CD14-positive monocyte (primary cell): Measurements from ENCODE around the gene NUP62. TPM values are rescaled to one million over a fixed set of nuclear protein-coding genes. Genes with fewer than 3 reads are reported as not detected.
A peak's percentile ranks its signal among the peaks of the same experiment; 100 is the strongest.

Experiments used
- DNase-seq, 3 donors: peaks; one replicate each; pipeline ENCODE4 v3.0.0-alpha.2; 2011 to 2022
- H2AFZ ChIP-seq: 2 replicates; pipeline ENCODE4 v1.6.0; 2012; ENCODE audit warnings: mild to moderate bottlenecking, low read depth, low read length, inconsistent platforms; ENCODE audit not compliant: insufficient read depth, poor library complexity, severe bottlenecking
- H3K27ac ChIP-seq, 2 donors: 1 replicate in 1 of 2; 2 replicates in 1 of 2; pipeline ENCODE4 v1.5.1; 2012 to 2013; ENCODE audit warnings: low read length in 2 of 2, control low read depth in 1 of 2, inconsistent platforms in 1 of 2, low read depth in 1 of 2, mild to moderate bottlenecking in 1 of 2
- H3K27me3 ChIP-seq, 2 donors: one replicate each; pipeline versions ENCODE4 v1.6.0 to v1.6.1; 2011 to 2013; ENCODE audit warnings: low read length in 2 of 2; ENCODE audit not compliant: control insufficient read depth in 2 of 2, insufficient read depth in 2 of 2
- H3K36me3 ChIP-seq, 2 donors: replicated peaks in 1 of 2; 1 replicate in 1 of 2; 2 replicates in 1 of 2; pipeline versions ENCODE4 v1.5.1 to v1.6.1; 2012 to 2013; ENCODE audit warnings: low read length in 2 of 2, control low read depth in 1 of 2, inconsistent platforms in 1 of 2, mild to moderate bottlenecking in 1 of 2; ENCODE audit not compliant: insufficient read depth in 2 of 2, control insufficient read depth in 1 of 2
- H3K4me1 ChIP-seq, 2 donors: 1 replicate in 1 of 2; 2 replicates in 1 of 2; pipeline versions ENCODE4 v1.5.1 to v1.6.1; 2012 to 2013; ENCODE audit warnings: low read length in 2 of 2, control low read depth in 1 of 2, inconsistent platforms in 1 of 2, mild to moderate bottlenecking in 1 of 2, moderate library complexity in 1 of 2; ENCODE audit not compliant: insufficient read depth in 2 of 2, control insufficient read depth in 1 of 2
- H3K4me2 ChIP-seq: replicated peaks from 2 replicates; pipeline ENCODE3; 2012; ENCODE audit warnings: low read length, moderate library complexity, mild to moderate bottlenecking; ENCODE audit not compliant: poor library complexity, severe bottlenecking; ENCODE audit errors: extremely low read depth
- H3K4me3 ChIP-seq, 3 experiments: fragments of 200-600 bp in 1 of 3; sonication (generic) in 1 of 3; replicated peaks in 1 of 3; 1 replicate in 2 of 3; 2 replicates in 1 of 3; pipeline ENCODE4 v1.5.1; 2011 to 2013; ENCODE audit warnings: low read length in 3 of 3, mild to moderate bottlenecking in 3 of 3, control low read depth in 2 of 3, low read depth in 2 of 3, inconsistent platforms in 1 of 3, moderate library complexity in 1 of 3
- H3K79me2 ChIP-seq: 2 replicates; pipeline ENCODE4 v1.6.0; 2012; ENCODE audit warnings: mild to moderate bottlenecking, control low read depth, inconsistent platforms, low read length, moderate library complexity; ENCODE audit not compliant: insufficient read depth
- H3K9ac ChIP-seq: 2 replicates; pipeline ENCODE4 v1.6.0; 2017; ENCODE audit warnings: low read length, mild to moderate bottlenecking; ENCODE audit not compliant: insufficient read depth, poor library complexity, severe bottlenecking
- H3K9me3 ChIP-seq, 2 donors: replicated peaks in 1 of 2; 1 replicate in 1 of 2; 2 replicates in 1 of 2; pipeline versions ENCODE4 v1.5.1 to v1.6.1; 2012 to 2013; ENCODE audit warnings: low read length in 2 of 2, control low read depth in 1 of 2; ENCODE audit not compliant: control insufficient read depth in 1 of 2, insufficient read depth in 1 of 2
- H4K20me1 ChIP-seq: 2 replicates; pipeline ENCODE4 v1.6.0; 2012; ENCODE audit warnings: mild to moderate bottlenecking, low read length, control low read depth, moderate library complexity; ENCODE audit not compliant: insufficient read depth
- H3K27ac Mint-ChIP-seq, 7 donors: one replicate each; pipeline ENCODE4 v1.8.0; 2020; ENCODE audit warnings: mild to moderate bottlenecking in 7 of 7, mixed read lengths in 7 of 7, moderate library complexity in 6 of 7, inconsistent platforms in 2 of 7
- H3K27me3 Mint-ChIP-seq, 3 donors: one replicate each; pipeline ENCODE4 v1.8.0; 2021 to 2022; ENCODE audit warnings: low read depth in 3 of 3, mild to moderate bottlenecking in 3 of 3, mixed read lengths in 3 of 3, moderate library complexity in 3 of 3, inconsistent platforms in 1 of 3
- H3K36me3 Mint-ChIP-seq, 2 donors: one replicate each; pipeline ENCODE4 v1.8.0; 2020; ENCODE audit warnings: mixed read lengths in 2 of 2, inconsistent platforms in 1 of 2, mild to moderate bottlenecking in 1 of 2
- H3K4me1 Mint-ChIP-seq: one replicate; pipeline ENCODE4 v1.8.0; 2020; ENCODE audit warnings: mild to moderate bottlenecking, mixed read lengths
- H3K4me3 Mint-ChIP-seq, 2 donors: one replicate each; pipeline ENCODE4 v1.8.0; 2020; ENCODE audit warnings: mild to moderate bottlenecking in 2 of 2, mixed read lengths in 2 of 2, moderate library complexity in 1 of 2
- H3K9me3 Mint-ChIP-seq, 7 donors: one replicate each; pipeline ENCODE4 v1.8.0; 2020 to 2022; ENCODE audit warnings: mixed read lengths in 7 of 7, mild to moderate bottlenecking in 6 of 7, moderate library complexity in 6 of 7, inconsistent platforms in 2 of 7
- CTCF ChIP-seq: fragments of 200-600 bp; IDR thresholded peaks from one replicate; pipeline ENCODE4 v1.8.0; 2022; ENCODE audit warnings: antibody characterized with exemption, mild to moderate bottlenecking
- WGBS: methylation state at CpG from one replicate; pipeline ENCODE4 v1.1.5; 2013; ENCODE audit warnings: missing lambda C conversion rate; ENCODE audit not compliant: insufficient coverage; 5-methylcytosine and 5-hydroxymethylcytosine counted together
- intact Hi-C, 2 donors: fragments of 100-400 bp; cut with micrococcal nuclease; formaldehyde crosslinking; loops; one replicate each; pipeline versions ENCODE4 v1.15.0 to v1.15.1; 2023
- polyA plus RNA-seq, 3 donors: library from polyadenylated mRNA; depleted of rRNA in 1 of 3; unstranded in 2 of 3; stranded (reverse) in 1 of 3; fragments of 300-500 nt in 2 of 3; fragments of >200 nt in 1 of 3; fragmentation: Illumina TruSeq in 2 of 3; gene quantifications; 1 replicate in 2 of 3; 2 replicates in 1 of 3; pipeline ENCODE4 v1.2.3, GENCODE V29; 2012 to 2021

The NUP62 gene
- polyA plus RNA-seq, 3 donors = 32.3 to 62.2 (median 48.6) TPM

GRCh38 chr19:49864890-49865289 lies 64.4 kb downstream of the NUP62 start:
- no peak for DNase-seq
- Histone ChIP-seq H3K4me1 (peaks cover 40 to 48% of the 10 kb centered on the region in 2 donors), H4K20me1 (peaks cover 52% of the 10 kb centered on the region), H2AFZ (no peak overlapping the region), H3K27me3 (no peaks in the 10 kb centered on the region), H3K79me2 (peaks cover 42% of the 10 kb centered on the region), H3K9me3 (no peaks in the 10 kb centered on the region), H3K4me2 (peak overlapping the region; percentile 100), H3K27ac (peak overlapping the region in 1 of 2 donors; percentile 45), H3K36me3 (peaks cover 36 to 44% of the 10 kb centered on the region in 2 donors), H3K4me3 (peak overlapping the region in 1 of 3 experiments; percentile 99), H3K9ac (no peak overlapping the region)
- Mint-ChIP-seq H3K4me1 (peaks cover 41% of the 10 kb centered on the region), H3K27ac (no peak overlapping the region), H3K36me3 (peaks cover 32 to 52% of the 10 kb centered on the region in 2 donors), H3K4me3 (peak overlapping the region in 1 of 2 donors; percentile 60), H3K27me3 (no peaks in the 10 kb centered on the region), H3K9me3 (no peaks in the 10 kb centered on the region)
- 93% methylated on average over 6 of the region's 13 CpGs for WGBS
- intact Hi-C loops = loop anchor here (5.0 kb wide), 3 partner anchors 48 to 98 kb away; partner anchors contain the start of genes AP2A1 (in 1 of the 2), FUZ (in 1 of the 2) and MED25 (in 1 of the 2)
- no peak for TF ChIP-seq CTCF

GRCh38 chr19:49863935-49864320 lies 65.4 kb downstream of the NUP62 start:
- Mint-ChIP-seq H3K4me1 (peaks cover 41% of the 10 kb centered on the region), H3K4me3 (peak overlapping the region in 1 of 2 donors; percentile 31), H3K27me3 (no peaks in the 10 kb centered on the region), H3K27ac (peak overlapping the region in 1 of 7 donors; percentile 46), H3K9me3 (no peaks in the 10 kb centered on the region), H3K36me3 (peaks cover 37 to 61% of the 10 kb centered on the region in 2 donors)
- H3K27me3 ChIP-seq = no peaks in the 10 kb centered on the region
- no peaks in the 10 kb centered on the region for H3K9me3 ChIP-seq
- H3K79me2 ChIP-seq = peaks cover 42% of the 10 kb centered on the region
- TF ChIP-seq CTCF = no peak
- no peak overlapping the region for H3K4me2 ChIP-seq
- 95% methylated on average over 15 of the region's 17 CpGs for whole genome bisulfite sequencing
- no peak overlapping the region for H2AFZ ChIP-seq
- H3K9ac ChIP-seq = no peak overlapping the region
- H3K27ac ChIP-seq = no peak overlapping the region
- peaks cover 44 to 53% of the 10 kb centered on the region in 2 donors for H3K36me3 ChIP-seq
- H3K4me3 ChIP-seq = no peak overlapping the region
- no peak for DNase-seq
- H4K20me1 ChIP-seq = peaks cover 61% of the 10 kb centered on the region
- intact Hi-C loops = no loop called here
- peaks cover 37 to 42% of the 10 kb centered on the region in 2 donors for H3K4me1 ChIP-seq
